Raji (cell line): Measurements from ENCODE around the gene NR1D1.

Source experiments
- POLR2A ChIP-seq: IDR thresholded peaks from 2 replicates; pipeline ENCODE4 v1.6.1; 2011; ENCODE audit warnings: low read depth, low read length, control low read depth; ENCODE audit not compliant: insufficient read depth

NR1D1 gene

GRCh38 chr17:40093580-40094201 lies 6.7 kb downstream of the NR1D1 start:
- TF ChIP-seq POLR2A: no peak

DNA sequence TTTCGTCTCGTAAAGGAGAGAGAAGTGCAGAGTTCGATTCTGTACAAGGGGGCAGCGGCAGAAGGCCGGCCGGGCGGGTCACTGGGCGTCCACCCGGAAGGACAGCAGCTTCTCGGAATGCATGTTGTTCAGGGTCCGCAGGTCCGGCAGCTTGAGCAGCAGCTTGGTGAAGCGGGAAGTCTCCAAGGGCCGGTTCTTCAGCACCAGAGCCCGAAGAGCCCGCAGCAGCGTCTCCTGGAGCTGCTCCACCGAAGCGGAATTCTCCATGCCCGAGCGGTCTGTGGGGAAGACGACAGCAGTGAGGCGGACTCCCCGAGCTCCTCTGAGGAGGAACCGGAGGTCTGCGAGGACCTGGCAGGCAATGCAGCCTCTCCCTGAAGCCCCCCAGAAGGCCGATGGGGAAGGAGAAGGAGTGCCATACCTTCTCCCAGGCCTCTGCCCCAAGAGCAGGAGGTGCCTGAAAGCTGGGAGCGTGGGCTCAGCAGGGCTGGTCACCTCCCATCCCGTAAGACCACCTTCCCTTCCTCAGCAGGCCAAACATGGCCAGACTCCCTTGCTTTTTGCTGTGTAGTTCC lies 7.3 kb downstream of the NR1D1 start:
- TF ChIP-seq POLR2A: no peak

DNA sequence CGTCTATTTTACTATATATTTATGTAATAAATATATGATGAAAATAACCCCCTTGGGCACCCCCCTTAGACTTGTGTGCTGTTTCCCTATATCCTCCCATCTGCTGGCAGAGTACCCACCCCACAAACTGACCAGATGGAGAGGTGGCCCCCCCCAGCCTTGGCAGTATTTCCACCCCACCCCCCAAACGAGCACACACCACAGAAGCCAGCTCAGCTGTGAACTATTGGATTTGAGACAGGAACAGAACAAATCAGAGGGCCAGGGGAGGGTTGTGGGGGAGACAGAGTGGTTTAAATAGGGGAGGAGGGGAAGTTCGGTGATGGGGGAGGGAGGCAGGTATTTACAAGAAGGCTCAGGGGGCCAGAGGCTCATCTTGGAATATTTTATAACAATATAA lies 7.8 kb downstream of the NR1D1 start:
- TF ChIP-seq POLR2A: no peak

- TF ChIP-seq POLR2A: no peak
These were observed 8.5 kb downstream of the NR1D1 start for GRCh38 chr17:40091691-40092397.

DNA sequence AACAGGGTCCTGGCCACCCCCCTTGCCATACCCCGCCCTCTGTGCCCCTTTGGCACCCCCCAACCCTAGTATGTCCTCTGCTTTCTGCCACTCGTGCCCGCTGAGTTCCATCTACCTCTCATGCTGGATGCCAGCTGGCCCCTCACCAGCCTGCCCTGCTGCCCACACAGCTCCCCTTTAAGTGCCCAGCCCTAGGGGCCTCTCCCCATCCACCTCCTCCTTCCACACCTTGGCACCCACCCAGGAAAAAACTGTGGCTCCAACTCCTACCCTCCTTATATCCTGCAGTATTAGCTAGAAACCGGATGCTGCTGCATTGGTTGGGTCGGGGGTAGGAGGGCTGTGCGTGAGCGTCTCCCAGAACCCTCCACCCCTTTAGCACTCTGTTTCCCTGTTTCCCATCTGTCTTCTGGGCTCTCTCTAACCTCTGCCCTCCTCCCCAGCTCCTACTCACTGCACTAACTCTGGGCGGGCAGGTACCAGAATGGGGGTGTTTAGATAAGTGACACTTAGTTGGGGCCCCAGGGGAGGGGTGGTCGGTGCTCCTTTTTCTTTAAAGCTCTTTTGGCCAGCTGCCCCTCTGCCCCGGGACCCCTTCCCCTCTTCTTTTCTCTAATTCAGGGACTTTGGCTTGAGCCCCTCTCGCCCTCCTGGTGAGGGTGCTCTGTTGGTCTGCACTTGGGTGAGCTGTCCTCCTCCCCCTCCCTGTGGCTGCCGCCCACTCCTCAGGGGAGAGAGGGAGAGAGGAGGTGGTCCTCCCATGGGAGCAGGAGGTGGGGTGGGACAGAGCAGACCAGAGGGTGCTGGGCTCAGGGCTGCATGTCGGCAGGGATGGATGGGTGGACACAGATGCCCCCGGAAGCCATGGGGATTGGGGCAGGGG lies 9.9 kb downstream of the NR1D1 start:
- no peak for TF ChIP-seq POLR2A

DNA sequence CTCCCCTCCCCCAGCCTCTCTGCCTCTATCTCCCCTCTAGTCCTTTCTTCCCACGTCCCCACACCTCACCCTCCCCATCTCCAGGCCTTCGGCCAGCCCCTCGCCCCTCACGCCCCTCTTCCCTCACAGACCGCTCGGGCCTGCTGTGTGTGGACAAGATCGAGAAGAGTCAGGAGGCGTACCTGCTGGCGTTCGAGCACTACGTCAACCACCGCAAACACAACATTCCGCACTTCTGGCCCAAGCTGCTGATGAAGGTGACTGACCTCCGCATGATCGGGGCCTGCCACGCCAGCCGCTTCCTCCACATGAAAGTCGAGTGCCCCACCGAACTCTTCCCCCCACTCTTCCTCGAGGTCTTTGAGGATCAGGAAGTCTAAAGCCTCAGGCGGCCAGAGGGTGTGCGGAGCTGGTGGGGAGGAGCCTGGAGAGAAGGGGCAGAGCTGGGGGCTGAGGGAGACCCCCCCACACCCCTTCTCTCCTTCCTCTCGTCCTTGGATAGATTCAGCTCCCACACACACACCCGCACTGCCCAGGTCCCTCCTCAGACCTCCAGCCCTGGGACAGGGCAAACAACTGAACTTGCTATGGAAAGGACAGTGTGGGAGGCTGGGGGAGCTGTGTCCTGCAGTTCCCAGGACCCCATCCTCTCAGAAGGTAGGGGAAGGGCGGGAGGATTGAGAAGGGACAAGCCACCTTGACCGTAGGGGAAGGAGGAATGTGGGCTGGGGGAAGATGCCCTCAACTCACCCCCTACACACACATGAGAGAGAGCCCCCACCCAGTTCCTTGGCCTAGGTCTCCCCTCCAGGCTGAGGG lies 11.1 kb downstream of the NR1D1 start:
- no peak for TF ChIP-seq POLR2A

GRCh38 chr17:40087903-40088718 lies 12.3 kb downstream of the NR1D1 start:
- no peak for TF ChIP-seq POLR2A

- TF ChIP-seq POLR2A: no peak
These were observed 13.2 kb downstream of the NR1D1 start for GRCh38 chr17:40087049-40087794.

- TF ChIP-seq POLR2A: no peak
These were observed 14.0 kb downstream of the NR1D1 start for GRCh38 chr17:40086150-40087044.

GRCh38 chr17:40084477-40084876 lies 15.9 kb downstream of the NR1D1 start:
- no peak for TF ChIP-seq POLR2A

- no peak for TF ChIP-seq POLR2A
These were observed 20.8 kb downstream of the NR1D1 start for GRCh38 chr17:40079545-40079944.

GRCh38 chr17:40076591-40076990 lies 23.8 kb downstream of the NR1D1 start:
- no peak for TF ChIP-seq POLR2A
